HG03354 (cell line): ENCODE data around the gene PRM2.
"Not testable (repeated sequence)": the region's sequence is repeated elsewhere in the genome, so short reads cannot be mapped to it uniquely, and the experiment has no call there.

ENCODE experiments used
- ATAC-seq: cut with Tn5 transposase; IDR thresholded peaks from one replicate; pipeline ENCODE4 v1.9.1; 2021; ENCODE audit warnings: mild to moderate bottlenecking; ENCODE audit not compliant: unreplicated experiment, poor library complexity, severe bottlenecking

Gene PRM2

DNA sequence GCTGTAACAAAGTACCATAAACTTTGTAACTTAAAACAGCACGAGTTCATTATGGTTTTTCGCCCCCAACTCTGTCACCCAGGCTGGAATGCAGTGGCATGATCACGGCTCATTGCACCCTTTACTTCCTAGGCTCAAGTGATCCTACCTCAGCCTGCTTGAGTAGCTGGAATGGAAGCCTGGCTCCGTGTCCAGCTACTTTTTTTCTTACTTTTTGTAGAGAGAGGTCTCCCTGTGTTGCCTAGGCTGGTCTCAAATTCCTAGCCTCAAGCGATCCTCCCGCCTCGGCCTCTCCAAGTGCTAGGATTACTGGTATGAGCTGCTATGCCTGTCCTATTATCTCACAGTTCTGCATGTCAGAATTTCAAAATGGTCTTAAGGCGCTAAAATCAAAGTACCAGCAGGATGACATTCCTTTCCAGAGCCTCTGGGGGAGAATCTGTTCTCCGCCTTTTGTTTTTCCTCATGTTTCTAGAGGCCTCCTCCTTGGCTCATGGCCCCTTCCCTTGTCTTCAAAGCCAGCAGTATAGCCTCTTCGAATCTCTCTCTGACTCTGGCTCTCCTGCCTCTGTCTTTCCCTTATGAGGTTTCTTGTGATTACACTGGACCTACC, 14.9 kb upstream of the PRM2 start:
- no peak for ATAC-seq

DNA sequence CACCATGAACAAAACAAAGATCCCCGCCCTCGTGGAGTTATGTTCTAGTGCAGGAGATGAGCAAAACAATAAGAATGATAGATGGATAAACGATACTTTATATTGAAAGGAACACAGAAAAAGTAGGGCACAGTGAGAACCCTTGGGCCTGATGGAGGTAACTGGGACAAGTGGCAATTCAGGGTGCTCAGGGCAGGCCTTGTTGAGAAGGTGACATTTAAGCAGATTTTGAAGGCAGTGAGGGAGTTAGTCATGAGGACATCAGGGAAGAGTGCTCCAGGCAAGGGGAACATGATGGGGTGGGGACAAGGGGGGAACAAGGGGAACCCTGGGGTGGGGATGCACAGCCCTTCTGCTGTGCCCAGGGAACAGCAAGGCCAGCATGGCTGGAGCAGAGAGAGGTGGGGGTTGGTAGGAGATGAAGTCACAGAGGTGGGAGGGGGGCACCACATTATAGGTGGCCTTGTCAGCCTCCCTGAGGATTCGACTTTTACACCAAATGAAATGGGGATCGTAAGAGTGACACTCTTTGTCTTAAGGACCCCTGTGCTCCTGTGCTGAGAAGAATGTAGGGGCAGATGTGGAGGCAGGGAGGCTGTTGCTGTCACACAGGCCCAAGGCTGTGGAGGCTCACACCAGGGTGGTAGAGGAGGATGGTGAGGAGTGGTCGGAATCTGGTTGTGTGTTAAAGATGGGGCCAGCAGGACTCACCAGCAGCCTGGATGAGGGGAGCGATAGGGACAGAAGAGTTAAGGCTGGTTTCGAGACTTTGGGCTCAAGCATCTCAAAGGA, 14.0 kb upstream of the PRM2 start:
- ATAC-seq = no peak

DNA sequence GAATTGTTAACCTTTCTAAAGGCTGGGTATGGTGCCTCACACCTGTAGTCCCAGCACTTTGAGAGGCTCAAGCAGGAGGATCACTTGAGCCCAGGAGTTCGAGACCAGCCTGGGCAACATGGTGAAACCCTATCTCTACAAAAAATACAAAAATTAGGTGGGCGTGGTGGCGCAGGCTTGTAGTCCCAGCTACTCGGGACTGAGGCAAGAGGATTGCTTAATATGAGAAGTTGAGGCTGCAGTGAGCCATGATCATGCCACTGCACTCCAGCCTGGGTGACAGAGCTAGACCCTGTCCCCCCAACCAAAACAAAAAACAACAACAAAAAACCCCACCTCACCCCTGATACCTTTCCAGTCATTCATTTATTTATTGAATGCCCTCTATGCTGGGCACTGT, 13.4 kb upstream of the PRM2 start:
- not testable (repeated sequence) for ATAC-seq

DNA sequence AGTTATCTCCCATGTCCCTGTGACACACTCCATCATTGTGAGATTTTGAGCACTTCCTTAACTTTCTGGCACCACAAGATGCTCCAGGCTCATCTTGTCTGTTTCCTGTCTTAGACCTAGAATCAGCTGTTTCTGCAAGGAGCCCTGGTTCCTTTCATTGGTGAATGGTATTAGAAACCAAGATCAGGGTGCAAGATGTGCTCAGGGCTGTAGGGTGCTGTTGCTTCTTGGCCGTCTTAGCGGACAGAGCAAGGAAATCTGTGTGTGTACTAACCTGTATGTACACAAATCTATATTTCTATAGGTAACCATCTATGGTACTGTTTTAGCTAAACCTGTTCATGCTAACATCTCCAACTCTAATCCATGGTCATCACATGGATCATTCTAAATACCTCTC, 12.9 kb upstream of the PRM2 start:
- no peak for ATAC-seq

DNA sequence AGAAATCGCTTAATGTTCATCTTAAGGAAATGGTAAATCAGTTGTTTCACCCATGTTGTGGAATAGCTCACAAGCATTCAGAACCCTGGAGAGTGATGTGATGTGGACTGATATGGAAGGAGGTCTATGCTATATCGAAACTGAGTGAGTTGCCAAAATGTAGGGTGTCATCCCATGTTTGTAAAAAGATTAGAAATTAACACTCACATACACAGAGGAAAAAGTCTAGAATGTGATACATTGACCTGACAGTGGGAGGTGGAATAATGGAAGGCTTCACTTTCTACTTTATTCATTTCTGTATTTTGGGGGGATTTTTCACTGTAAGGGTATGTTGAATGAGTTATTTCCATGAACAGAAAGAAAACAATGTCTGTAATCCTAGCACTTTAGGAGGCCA, 9.6 kb upstream of the PRM2 start:
- no peak for ATAC-seq

DNA sequence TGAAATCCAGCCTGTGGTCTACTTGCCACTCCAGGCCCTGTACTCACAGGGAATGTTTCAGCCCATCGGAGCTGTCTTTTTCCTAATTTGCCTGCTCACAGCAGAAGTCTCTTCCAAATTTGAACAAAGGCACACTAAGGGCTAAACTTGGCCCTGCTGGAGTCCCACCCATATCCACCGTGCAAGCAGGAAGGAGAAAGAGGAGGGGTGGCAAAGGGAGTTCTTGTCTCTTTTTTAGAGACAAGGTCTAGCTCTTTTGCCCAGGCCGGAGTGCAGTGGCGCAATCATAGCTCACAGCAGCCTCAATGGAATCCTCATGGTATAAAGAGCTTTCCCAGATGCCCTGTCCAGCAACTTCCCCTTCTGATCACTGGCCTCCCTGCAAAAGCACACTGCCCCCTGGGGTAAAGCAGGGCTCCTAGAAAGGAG, 7.6 kb upstream of the PRM2 start:
- no peak for ATAC-seq

DNA sequence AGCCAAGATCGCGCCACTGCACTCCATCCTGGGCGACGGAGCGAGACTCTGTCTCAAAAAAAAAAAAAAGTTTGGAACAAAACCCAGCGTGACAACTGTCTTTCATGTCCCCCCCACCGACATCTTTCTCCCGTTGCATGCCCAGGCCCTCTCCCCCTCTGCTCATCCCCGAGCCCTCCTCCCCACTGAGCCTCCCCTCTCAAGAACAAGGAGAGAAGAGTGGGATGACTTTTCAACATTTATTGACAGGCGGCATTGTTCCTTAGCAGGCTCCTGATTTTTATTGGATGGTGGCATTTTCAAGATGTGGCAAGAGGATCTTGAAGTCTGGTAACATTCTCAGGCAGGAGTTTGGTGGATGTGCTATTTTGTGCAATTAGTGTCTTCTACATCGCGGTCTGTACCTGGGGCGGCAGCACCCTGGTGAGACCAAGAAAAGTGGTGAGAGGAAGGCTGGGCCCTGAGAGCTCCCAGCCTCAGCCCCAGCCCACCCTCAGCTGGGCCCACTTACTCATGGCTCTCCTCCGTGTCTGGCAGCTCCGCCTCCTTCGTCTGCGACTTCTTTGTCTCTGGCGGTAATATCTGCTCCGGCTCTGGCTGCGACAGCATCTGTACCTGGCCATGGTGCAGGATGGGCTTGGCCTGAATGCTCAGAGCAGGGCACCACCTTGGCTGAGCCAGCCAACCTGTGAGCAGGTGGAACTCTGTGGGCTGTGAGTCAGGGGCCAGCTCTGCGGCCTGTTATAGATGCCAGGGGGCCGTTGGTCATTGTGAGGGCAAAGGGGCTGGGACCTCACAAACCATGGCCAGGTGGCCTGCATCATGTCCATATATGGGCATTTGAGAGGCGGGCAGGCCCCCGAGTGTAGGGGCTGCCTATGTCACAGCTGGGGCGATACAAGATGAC, 4.6 kb upstream of the PRM2 start, which contains the start of gene PRM1:
Gene PRM1, minus strand, starts transcription at position 715 of the 907 bp plus-strand sequence. Its CDS starts 92 bp downstream, at position 623.
- ATAC-seq = no peak

DNA sequence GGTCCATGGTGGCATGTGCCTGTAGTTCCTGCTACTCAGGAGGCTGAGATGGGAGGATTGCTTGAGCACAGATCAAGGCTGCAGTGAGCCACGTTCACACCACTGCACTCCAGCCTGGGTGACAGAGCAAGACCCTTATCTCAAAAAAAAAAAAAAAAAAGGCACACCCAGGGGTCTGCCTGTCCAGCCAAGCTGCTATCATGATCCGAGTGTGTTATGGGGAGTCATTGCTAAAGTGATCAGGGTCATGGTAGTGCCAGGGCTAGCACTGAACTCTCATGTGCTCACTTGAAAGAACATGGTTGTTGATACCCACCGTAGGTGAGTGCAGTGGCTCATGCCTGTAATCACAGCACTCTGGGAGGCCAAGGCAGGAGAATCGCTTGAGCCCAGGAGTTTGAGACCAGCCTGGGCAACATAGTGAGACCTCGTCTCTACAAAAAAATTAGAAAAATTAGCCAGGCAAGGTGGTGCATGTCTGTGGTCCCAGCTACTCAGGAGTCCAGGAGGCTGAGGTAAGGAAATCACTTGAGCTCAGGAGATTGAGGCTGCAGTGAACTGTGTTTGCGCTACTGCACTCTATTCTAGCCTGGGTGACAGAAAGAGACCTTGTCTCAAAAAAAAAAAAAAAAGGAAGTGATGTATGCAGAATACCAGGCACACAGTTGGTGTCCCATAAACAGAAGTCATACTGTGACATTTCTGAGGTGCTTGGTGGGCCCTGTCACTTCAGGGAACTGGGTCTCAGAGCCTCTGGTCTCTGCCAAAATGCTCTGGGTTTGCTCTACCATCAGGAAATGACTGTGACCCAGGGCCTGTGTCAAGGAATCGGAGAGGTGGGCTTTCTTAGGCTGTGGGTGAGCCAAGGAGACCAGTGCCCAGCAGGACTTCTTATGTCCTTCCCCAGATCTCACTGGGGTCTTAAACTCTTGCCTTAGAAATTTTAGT, 2.7 kb upstream of the PRM2 start:
- no peak for ATAC-seq

DNA sequence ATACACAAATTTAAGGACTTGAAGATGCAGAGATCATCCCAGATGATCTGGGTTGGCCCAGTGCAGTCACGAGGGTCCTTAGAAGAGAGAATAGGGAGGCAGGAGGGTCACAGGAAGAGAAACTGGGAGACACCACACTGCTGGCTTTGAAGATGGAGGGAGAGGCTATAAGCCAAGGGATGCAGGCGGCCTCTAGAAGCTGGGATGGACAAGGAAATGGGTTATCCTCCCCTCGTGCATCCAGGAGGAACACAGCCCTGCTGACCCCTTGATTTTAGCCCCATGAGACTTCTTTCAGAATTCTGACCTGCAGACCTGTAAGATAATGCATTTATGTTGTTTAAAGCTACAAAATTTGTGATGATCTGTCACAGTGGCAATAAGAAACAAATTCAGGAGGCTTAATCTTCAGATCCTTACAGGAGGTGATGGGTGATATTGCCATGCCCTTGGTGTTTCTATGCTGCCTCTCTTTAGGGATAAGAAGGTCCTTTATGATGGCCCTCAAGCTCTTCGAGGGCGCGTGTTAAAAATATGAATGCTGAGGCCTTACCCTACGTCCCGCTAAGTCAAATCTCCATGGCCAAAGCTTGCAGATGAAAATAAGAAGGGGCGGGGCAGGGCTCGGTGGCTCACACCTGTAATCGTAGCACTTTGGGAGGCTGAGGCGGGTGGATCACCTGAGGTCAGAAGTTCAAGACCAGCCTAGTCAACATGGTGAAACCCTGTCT, 1.5 kb upstream of the PRM2 start:
- no peak for ATAC-seq

DNA sequence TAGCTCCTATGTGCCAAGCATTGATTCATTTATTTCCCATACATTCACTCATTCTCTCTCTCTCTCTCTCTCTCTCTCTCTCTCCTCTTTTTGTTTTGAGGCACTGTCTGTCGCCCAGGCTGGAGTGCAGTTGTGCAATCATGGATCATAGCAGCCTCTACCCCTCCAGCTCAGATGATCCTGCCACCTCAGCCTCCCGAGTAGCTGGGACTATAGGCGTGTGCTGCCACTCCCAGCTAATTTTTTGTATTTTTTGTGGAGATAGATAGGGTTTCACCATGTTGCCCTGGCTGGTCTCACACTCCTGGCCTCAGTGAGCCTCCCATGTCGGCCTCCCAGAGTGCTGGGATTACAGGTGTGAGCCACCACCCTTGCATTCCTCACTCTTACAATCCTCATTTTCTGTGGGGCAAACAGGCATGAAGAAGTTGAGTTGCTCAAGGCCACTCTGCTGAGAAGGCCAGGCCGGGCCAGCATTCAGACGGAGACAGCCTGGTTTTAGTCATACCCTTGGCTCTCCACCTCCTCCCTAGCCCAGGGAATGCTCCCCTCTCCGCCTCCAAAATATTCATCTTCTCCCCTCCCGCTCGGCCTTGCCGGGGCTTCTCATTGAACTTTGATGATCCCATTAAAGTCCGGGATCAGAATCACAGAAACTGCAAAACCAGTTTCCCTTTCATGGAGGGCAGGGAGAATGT, 765 bp upstream of the PRM2 start:
- ATAC-seq = no peak

DNA sequence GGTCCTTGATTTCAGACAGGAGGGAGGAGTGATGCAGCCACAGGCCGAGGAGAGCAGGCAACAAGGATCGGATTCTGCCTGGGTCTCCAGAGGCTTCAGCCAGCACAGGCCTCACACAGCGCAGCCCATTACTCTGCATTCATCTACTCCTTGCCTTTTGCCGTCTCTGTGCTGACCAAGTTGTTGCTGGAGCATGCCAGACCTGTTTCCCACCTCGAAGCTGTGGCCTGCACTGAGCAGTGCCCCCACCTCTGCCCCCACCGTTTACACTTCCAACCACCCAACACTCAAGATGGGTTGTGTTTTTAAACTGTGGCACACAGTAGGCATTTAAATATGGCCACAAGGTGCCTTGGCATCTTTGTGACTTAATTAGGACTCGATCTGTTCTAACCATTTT, 1.3 kb downstream of the PRM2 start:
- ATAC-seq = no peak

DNA sequence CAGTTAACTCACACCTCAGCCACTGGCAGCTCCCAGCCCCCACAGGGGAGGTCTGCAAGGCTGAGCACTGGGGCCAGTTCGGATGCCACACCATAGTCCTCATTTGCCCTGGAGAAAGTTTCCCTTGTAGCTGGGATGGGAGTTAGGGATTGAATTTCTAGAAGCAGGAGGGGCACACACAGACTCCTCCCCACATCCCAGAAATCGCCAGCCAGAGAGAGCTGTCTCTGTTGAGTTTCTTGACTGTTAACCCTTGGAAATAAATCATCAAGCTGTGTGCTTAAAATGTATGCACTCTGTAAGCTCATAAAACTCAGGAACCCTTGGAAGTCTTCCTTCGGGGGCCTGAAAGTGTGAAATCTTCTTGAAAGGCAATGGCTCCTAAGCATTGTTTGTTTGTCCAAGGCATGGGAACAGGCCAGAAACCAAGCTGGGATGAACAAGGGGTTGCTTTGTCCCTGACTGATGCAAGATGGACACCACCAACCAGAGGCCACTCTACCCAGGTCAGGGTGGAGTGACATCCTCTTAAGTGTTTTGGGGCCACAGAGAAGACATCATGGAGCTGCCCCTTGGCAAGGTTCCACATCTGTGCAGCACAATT, 2.5 kb downstream of the PRM2 start:
- no peak for ATAC-seq

DNA sequence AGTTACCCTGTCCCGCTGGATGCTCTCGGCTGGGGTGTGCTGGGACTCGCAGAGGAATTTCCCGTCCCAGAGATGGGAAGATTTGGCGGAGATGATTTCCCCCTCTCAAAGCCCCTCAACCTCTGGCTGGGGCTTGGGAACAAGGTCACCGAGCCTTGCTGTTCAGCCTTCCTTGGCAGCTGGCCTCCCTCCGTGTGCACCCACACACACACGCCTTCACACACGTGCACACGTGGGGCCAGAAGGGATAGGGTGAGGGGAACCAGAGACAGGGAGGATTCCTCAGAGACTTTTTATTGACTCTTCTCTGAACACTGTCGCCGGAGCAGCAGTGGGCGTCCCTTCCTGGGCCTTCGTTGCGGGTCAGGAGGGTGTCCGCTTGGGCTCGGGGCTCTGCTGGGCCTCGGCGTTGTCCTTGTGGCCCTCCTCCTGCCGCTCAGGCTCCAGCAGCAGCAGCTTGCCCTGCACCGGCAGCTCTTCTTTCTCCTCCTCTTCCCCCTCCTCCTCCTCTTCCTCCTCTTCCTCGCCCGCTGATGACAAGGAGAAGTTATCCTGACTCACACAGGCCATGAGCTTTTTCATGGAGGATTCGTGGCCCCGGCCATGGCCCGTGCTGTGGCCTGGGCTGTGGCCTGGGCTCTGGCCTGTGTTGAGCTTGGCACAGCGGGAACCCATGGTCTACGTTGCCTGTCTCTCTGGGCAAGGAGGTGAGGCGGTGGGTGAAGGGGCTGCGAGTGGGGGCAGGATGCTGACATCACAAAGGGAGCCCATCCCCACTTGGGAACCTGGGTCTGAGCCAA, 3.2 kb downstream of the PRM2 start, which contains the start of gene PRM3:
Gene PRM3, minus strand, starts transcription at position 709 of the 800 bp plus-strand sequence. Its CDS starts 34 bp downstream, at position 675.
- no peak for ATAC-seq

DNA sequence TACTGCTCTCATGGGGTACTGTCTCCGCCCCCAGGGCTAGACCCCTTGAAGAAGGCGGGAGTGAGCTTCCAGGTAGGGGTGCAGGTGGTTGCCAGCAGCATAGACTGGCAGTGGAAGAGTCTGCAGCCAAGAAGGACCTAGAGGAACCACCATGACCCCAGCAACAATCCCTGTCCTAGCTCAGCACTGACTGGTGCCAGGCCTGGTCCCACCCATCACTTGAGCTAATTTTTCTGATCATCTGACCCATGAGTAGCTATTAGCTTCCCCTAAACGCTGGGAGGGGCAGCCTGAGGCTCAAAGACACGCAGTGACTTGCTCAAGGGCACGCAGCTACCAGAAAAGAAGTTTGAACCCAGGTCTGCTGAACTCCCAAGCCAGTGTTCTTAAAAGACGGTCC, 3.8 kb downstream of the PRM2 start:
- no peak for ATAC-seq

DNA sequence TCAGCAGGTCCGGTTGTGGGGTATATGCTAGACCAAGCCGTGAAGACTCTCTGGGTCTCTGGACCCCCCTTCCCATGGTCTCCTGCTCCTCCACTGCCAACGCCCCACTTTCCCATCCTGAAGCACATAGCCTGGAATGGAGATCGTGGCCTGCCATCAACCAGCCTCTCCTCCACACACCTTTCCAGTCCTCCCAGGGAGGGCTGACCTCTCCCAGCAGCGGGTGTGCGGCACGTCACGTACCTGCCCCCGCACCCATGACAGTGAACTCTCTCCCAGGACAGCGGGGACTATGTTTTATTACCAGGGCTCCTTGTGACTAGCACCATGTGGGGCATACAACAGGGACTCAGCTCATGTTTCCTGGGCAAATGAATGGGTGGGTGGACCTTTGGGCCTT, 4.7 kb downstream of the PRM2 start:
- ATAC-seq = no peak

DNA sequence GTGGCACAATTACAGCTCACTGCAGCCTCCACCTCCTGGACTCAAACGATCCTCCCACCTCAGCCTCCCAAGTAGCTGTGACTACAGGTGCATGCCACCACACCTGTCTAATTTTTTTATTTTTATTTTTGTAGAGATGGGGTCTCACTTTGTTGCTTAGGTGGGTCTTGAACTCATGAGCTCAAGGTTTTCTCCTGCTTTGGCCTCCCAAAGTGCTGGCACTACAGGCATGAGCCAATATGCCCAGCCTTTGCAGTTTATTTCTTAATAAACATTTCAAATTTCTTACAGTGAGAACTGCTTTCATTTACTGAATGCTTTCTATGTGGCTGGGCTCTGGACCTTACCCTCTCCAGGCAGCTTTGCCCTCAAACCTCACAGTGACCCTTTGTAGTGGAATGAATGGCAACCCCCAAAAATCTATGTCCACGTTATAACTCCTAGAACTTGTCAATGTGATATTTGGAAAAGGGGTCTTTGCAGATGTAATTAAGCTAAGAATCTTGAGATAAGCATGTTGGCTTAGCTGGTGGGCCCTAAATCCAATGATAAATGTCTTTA, 5.6 kb downstream of the PRM2 start:
- ATAC-seq = no peak
